Activated CD8-positive, alpha-beta memory T cell treated with anti-CD3 and anti-CD28 coated beads, Interleukin-2, amount 50 U/mL, for 1 hour (primary cell): ENCODE data around the gene PLN.

Experiments used
- DNase-seq: peaks from one replicate; pipeline ENCODE4 v3.0.0-alpha.2; 2020; ENCODE audit errors: extremely low read depth

PLN gene

DNA sequence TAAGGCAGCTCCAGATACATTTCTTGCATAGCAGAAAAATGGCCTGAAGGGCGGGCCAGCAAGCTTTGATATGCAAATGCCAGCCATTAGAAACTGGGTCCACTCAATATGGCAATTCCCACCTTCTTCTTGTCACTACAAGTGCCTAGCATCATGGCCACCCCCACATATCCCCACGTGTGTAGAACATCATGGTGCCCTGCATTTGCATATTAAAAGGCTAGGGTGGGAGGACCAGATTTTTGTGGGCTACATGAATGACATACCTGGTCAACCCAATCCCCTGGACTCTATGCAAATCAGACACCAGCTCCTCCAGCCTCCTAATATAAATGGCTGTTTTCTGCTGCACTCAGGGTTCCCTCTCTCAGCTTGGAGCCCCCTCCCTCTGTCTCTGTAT, 31.7 kb downstream of the PLN start:
- no peak for DNase-seq

DNA sequence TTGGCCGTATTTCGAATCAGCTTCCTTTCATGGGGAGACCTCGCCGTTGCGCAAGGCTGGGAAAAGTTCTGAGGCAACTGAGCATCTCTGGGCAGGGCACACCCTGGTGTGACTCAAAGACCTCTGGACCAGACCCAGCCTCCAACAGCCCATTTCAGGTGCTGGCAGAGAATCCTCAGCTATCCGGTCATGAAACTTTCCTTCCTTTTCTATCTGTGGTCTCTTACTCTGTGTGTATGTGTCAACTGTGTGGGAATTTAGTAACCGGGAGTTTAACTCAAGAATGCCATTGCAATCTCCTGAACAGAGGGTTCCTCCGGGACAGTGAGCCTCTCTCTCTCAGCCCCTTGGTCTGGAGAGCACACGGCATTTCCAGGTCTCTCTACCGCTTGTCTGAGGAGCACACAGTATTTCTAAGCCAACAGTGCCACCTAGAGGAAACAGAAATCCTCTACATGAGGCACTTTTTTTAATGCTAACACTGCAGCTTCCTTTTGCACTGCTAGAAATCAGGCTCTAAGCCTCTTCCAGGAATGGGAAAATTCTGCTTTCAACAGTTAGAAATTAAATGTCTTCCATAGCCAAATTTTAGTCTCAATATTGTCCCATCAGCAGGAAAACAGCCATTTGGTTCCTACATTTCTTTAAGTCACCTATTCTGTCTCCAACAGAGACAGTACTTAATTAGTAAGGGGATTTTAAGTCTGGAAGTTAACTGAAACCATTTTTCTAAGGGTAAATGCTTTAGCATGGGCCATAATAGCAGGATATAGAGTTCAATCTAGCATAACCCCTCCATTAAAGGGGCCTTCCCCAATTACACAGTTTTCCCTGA, 32.7 kb downstream of the PLN start:
- DNase-seq, result no peak

DNA sequence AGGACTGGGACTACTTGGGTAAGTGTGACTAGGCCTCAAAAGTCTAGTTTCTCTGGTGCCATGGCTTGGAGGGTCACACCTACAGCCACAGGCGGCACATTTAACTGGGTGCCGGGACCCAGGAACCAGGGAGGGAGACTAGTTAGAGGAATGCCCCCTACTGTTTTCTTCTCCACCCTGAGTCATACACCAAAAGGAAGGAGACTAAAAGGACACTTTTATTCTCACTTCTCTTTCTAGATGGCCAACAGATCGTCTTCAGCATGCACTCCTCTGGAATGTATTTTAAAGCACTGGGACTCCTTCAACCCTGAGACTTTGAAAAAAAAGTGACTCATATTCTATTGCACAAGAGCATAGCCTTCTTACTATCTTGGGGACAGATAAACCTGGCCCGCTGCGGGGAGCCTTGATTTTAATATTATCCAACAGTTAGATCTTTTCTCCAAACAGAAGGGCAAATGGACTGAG, 33.4 kb downstream of the PLN start:
- DNase-seq, result no peak

DNA sequence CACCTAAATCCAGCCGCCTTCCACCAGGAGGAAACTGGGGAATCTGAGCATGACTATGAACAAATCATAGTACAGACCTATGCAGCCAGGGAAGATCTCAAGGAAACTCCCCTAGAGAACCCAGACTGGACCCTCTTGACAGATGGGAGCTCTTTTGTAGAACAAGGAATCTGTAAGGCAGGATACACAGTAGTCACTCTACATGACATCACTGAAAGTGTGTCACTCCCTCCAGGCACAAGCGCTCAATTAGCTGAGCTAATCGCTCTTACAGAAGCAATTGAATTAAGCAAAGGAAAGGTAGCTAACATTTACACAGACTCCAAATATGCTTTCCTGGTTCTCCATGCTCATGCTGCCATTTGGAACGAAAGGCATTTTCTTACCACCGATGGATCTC, 36.8 kb downstream of the PLN start:
- no peak for DNase-seq

GRCh38 chr6:118586746-118587485, 38.8 kb downstream of the PLN start:
- no peak for DNase-seq

DNA sequence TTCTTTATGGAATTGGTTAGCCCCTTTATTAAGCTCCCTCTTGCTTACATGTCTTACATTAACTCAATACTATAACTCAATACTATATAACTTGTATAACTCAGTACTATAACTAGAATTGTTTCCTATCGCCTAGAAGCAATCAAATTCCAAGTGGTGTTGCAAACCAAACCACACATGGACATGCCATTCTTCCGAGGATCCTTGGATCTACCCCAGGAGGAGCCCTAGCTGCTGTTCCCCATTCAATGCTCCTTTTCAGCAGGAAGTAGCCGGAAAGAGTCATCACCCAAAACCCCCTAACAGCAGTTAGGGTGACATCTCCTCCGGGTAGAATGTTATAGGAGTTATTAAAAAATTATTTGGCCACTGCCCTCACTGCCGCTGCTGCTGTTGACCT, 40.5 kb downstream of the PLN start:
- no peak for DNase-seq

DNA sequence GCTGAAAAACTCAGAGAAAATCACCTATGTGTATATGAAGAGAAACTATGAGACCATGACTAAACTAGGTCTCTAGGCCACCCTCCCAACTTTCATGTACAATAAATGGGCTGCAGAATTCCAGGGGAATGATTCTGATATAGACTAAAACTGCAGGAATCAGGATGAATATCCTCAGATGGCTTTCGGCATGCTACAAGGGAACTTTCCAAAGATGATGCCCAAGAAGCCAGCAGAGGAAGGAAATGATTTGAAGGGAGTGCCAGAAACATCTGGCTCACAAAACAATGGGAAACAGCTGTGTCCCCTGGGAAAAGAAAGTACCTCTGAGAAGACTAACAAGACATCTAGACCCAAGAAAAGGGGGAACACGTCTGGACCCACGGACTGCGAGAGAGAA, 41.1 kb downstream of the PLN start:
- DNase-seq, result no peak

DNA sequence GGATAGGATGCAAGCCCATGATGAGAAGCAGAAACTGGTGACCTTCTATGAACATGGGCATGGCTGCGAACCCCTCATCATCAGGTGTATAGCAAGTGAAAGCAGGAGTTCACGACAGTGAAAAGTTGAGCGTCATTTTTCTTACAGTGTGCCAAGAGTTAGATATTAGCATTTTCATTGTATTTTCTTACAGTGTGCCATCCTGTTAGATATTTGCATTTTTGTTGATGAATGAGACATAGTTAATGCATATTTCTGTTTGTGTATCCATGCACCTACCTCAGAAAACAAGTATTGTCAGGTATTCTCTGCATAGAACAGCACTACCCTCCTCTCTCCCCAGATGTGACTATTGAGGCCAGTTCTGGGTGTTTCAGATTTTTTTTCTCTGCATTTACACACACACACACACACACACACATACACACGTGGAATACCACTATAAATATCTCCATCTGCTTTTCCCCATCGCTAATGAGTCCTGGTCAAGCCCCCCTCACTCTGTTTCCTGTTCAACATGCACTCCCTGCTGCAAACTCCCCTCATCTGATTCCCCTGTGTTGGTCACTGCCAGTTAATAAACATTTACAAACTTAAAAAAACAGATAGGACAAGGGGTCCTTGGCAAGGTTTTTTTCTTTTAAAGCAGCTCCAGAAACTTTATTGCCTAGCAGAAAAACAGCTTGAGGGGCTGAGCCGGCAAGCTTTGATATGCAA, 41.7 kb downstream of the PLN start:
- DNase-seq, result no peak

GRCh38 chr6:118591897-118592296, 43.8 kb downstream of the PLN start:
- DNase-seq, result no peak

DNA sequence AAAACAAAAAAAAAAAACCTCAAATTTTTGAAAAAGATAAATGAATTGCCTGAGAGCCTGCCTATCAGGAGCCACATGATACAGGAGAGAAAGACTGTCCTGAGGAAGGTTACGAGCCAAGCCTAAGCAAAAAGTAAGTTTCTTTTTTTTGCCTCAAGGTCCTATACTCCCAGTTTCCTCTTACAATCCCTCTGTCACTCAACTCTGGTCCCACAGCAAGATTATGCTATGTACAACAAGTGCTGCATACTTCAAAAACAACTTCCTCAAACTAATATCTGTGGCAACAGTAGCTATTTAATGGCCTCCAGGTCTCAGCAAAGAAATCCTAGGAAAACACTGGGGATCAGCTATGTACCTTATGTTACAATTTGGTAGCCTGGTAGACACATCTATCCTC, 46.8 kb downstream of the PLN start:
- DNase-seq, result no peak

DNA sequence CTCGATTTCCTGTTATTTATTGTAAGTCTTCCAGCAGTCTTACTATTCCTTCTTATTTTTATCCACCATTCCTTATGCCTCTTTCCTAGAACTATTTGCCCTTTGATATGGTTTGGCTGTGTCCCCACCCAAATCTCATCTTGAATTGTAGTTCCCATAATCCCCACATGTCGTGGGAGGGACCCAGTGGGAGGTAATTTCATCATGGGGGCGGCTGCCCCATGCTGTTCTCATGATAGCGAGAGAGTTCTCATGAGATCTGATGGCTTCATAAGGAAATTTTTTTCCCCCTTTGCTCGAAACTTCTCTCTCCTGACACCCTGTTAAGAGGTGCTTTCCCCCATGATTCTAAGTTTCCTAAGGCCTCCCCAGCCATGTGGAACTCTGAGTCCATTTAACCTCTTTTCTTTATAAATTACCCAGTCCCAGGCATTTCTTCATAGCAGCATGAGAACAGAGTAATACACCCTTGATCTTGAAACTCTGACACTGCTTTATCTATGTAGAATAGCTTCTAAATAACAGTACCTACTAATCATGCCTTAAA, 48.8 kb downstream of the PLN start:
- DNase-seq, result no peak

DNA sequence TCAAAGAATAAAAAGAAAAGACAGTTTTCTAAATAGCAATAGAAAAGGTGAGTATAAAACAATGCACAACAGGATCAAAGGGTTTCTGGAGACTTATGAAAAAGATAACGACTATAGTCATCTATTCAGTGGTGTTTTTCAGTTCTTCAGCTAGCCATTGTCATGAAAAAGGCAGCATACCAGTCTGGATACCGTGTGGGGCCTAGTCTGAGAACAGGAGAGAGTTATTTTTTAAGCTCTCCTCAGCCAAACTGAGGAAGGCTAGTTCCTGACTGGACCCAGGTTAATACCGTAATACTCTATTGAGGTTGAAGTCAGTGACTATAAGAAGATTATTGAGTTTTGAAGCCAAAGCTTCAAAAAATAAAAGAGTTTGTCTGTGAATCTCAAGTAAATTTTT, 49.5 kb downstream of the PLN start:
- no peak for DNase-seq

DNA sequence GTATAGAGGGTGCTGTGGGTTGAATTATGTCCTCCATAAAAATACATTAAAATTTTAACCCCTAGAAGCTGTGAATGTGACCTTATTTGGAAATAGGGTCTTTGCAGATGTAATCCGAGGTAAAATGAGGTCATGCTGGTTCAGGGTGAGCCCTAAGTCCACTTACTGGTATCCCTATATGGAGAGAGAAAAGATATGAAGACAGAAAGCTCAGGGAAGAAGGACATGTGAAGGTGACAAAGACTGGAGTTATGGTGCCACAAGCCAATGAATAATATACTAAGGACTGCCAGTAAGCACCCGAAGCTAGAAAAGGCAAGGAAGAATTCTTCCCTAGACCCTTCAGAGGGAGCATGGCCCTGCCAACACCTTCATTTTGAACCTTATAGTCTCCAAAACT, 50.2 kb downstream of the PLN start:
- no peak for DNase-seq

GRCh38 chr6:118602300-118602699, 54.2 kb downstream of the PLN start:
- no peak for DNase-seq

DNA sequence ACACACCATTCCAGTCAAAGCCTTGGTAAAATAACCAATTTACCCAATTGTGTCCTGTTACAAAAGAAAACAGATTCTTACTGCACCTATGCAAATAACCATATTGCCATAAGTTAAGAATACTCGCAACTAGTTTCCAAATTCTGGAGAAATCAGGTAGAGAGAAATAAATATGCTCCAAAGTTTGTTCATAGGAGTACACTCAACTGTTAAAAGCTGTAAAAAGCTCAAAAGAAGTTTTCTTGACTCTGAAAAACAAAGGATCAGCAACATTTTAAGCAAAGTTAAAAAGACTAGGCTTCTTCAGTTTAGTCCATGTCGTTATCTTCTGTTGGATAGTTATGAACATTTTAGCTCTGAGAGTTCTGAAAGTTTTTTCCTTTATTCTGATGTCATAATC, 55.3 kb downstream of the PLN start:
- no peak for DNase-seq

GRCh38 chr6:118606268-118606667, 58.2 kb downstream of the PLN start:
- no peak for DNase-seq

GRCh38 chr6:118606858-118607257, 58.8 kb downstream of the PLN start:
- no peak for DNase-seq
